Gastrocnemius medialis (tissue), 4 donors: ENCODE measurements around the gene ABCC3.

ENCODE experiments used
- CTCF ChIP-seq, 5 experiments: fragments of 450-650 bp in 3 of 5; fragments of 200-600 bp in 2 of 5; sonication (generic) in 2 of 5; IDR thresholded peaks in 4 of 5; conservative IDR thresholded peaks in 1 of 5; 1 replicate in 4 of 5; 2 replicates in 1 of 5; pipeline ENCODE4 v1.5.1; 2016 to 2019; ENCODE audit warnings: antibody characterized with exemption in 5 of 5, mild to moderate bottlenecking in 3 of 5, moderate library complexity in 3 of 5
- POLR2A ChIP-seq, 2 donors: fragments of 450-650 bp; IDR thresholded peaks; one replicate each; pipeline ENCODE4 v1.6.1; 2017; ENCODE audit warnings: antibody characterized with exemption in 2 of 2, mild to moderate bottlenecking in 2 of 2, moderate library complexity in 2 of 2

DNA sequence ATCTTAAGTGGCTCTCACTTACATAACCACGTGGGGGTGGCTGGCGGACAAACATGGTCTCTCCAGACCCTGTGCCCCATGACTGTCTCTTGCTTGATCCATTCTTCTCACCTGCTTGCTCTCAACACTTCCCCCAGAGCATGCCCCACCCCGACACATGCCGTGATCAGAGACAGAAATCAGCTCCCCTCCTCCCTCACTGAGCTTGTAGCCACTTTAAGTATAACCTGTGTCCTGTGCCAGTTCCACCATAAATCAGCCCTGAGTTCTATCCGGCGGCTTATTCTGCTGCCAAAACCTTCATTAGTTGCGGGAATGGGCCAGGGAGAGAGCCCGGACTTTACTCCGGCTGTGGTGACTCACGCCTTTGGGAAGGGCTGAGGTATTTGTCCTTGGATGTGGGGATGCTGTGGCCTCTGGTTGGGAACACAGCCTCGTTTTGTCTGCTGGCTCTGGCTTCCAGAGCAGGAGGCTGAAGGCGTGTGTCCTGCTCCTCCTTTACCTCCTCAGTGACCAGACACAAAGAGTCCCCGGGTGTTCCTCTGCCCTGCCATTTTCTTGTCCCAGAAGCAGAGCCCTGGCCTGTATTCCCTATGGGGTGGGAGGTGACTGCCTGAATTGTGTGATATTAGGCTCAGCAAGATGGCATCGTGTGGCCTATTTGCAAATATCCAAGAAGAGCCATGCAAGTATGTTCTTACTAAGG lies 52.0 kb downstream of the ABCC3 start:
- TF ChIP-seq CTCF (IDR thresholded peaks at IDR 0.05 in 4 of 5, conservative IDR thresholded peaks at IDR 0.05 in 1 of 5) (no peak), POLR2A (IDR thresholded peaks at IDR 0.05) (no peak)
